ENCODE measurements around the gene GALNT12.

The GALNT12 gene

DNA sequence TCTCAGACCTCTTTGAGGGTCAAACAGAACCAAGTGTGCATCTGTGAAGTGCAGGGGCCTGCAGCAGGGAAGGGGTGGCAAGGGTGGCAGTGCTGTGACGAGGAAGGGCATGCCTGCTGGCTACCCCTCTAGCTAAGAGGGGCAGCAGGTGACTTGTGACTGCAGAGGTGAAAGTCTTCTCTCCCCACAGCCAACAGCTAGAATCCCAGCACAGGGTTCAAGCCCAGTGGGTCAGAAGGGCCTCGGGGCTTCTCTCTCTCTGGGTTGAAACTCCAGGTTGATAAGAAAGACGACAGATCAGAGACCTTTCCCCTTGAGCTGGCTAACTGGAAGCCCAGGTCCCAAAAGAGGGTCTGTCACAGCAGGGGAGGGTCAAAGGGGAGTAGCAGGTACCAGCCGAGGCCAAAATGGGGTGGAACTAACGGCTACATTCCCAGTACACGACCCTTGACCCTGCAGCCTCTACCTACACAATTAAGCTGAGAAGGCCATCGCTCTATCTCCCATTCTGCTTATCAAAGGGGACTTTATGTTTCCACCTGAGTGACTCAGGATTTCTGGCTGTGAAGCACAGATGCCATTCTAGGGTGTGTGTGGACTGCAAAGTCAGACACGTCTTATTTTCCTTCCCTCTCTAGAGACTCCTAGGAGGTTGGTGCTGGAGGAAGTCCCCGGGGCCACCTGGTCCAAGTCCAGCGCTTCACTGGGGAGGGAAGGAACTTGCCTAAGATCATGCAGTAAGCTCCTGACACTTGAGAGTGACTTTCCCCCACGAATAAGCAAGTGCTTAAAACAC is 25.7 kb upstream of the GALNT12 start:
- no peak overlapping the region for H3K27ac ChIP-seq
- no peak overlapping the region for H3K4me3 ChIP-seq
- no peak for DNase-seq (ENCODE audit: low spot score)
- TF ChIP-seq CTCF (IDR thresholded peaks at IDR 0.05): no peak

DNA sequence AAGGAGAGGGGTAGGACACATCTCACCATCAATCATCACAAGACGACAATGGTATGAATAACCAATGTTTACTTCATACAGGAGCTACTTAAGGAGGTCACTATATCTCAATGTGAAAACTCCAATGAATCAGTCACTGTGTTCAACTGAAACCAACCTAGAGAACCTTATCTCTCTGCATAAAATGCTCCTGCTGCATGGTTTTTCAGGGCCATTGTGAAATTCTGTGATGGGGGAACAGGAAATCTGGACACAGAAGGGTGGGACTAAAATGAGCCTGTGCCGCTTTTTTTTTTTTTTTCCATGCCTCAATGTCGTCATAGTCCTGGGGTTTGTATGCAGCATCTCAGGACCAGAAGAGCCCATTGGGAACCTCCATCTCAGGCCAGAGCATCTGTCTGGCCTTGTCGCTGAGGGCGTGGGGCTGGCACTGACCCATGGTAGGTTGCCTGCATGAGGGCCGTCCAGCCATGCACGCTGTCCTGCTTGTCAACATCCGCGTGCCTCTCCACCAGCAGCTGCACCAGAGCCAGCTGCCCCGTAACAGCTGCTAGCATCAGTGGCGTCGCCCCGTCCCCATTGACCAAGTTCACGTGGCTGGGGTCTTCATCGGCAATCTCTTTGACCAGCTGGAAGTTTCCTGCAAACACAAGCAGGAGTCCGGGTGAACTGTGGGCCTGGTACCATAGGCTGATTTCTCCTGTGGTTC is 23.8 kb upstream of the GALNT12 start:
- no peak overlapping the region for H3K27ac ChIP-seq
- H3K4me3 ChIP-seq: no peak overlapping the region
- TF ChIP-seq CTCF (IDR thresholded peaks at IDR 0.05): no peak
- DNase-seq (ENCODE audit: low spot score): no peak

GRCh38 chr9:98784831-98785806 is 22.4 kb upstream of the GALNT12 start:
- no peak overlapping the region for H3K4me3 ChIP-seq
- DNase-seq (ENCODE audit: low spot score): no peak
- no peak overlapping the region for H3K27ac ChIP-seq
- TF ChIP-seq CTCF (IDR thresholded peaks at IDR 0.05): no peak

DNA sequence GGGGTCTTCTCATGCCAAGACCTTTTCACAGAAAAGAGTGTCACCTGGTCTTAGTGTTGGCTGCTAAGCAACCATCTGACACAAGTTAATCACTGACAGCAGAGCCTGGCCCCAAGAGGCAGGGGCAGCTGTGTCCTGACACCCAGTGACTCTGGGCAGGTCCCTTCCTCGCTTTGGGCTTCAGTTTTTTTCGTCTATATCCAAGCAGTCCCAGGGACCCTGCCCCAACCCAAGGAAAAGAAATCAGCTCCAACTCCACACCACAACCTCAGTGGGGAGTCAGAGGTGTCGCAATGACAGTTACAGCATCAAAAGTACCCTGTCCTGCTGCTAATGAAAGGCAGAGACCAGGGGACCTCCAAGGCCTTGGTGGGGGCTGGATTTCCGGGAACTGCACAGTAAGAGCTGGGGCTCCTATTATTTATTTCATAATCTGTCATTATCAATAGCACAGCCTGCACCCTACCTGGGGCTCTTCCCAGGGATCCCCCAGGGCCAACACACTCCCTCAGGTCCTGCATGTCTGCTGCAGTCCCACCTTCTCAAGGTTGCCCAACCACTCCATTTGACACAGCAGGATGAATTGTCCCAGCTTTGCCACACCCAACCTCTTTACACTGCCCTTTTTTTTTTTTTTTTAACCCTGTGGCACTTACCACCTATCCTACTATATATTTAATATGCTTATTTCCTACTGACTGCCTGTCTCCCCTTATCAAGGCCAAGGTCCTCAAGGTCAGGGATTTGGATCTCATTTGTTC is 20.5 kb upstream of the GALNT12 start:
- no peak for TF ChIP-seq CTCF (IDR thresholded peaks at IDR 0.05)
- no peak overlapping the region for H3K4me3 ChIP-seq
- no peak for DNase-seq (ENCODE audit: low spot score)
- no peak overlapping the region for H3K27ac ChIP-seq

- Histone ChIP-seq H3K27ac (no peak overlapping the region), H3K4me3 (no peak overlapping the region)
- TF ChIP-seq CTCF (IDR thresholded peaks at IDR 0.05): no peak
- no peak for DNase-seq (ENCODE audit: low spot score)
Observed at GRCh38 chr9:98787766-98788335, 19.6 kb upstream of the GALNT12 start.

Measured in coronary artery (tissue), 2 donors.